Stimulated activated effector memory CD8-positive, alpha-beta T cell treated with anti-CD3 and anti-CD28 coated beads, Interleukin-12 subunit alpha, Interleukin-12 subunit beta, amount 100 ng/mL, for 72 hours (primary cell): Measurements from ENCODE around the gene TTL.
"Not testable (repeated sequence)": the region's sequence is repeated elsewhere in the genome, so short reads cannot be mapped to it uniquely, and the experiment has no call there.

Experiments used
- ATAC-seq: fragments of 150-1000 bp; cut with Tn5 transposase; 2 replicates; pipeline ENCODE4 v1.10.0; 2021
- DNase-seq, 2 donors: peaks; one replicate each; pipeline ENCODE4 v3.0.0; 2021 to 2022; ENCODE audit warnings: low spot score in 2 of 2
- H3K27ac Mint-ChIP-seq: one replicate; pipeline ENCODE4 v1.8.0; 2022; ENCODE audit warnings: mild to moderate bottlenecking, mixed read lengths
- H3K36me3 Mint-ChIP-seq: one replicate; pipeline ENCODE4 v1.8.0; 2022; ENCODE audit warnings: mild to moderate bottlenecking, mixed read lengths
- H3K4me1 Mint-ChIP-seq: one replicate; pipeline ENCODE4 v1.8.0; 2022; ENCODE audit warnings: mixed read lengths
- H3K4me3 Mint-ChIP-seq: one replicate; pipeline ENCODE4 v1.8.0; 2022; ENCODE audit warnings: mild to moderate bottlenecking, mixed read lengths
- H3K9me3 Mint-ChIP-seq: one replicate; pipeline ENCODE4 v1.8.0; 2022; ENCODE audit warnings: mixed read lengths

The TTL gene

DNA sequence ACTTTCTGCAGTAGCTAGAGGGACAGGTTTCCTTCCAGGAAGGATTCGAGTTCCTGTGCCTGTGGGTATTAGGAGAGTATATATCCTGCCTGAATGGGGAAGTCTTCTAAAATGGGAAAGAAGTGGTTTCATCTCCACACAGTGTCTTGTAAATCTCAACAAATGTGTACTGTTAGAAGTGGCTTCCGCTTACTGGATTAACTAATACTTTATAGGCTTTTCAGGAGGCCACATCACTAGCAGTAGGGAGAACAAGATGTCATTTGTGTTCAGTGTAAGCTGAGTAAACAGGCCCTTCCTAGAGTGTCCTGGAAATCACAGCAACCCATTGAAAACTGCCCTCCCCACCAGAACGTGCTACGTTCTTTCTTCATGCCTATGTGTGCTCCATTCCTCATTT is 47.8 kb downstream of the TTL start:
- ATAC-seq: no peak
- H3K36me3 Mint-ChIP-seq: peaks cover 50% of the 10 kb centered on the region
- H3K4me3 Mint-ChIP-seq: no peak overlapping the region
- no peaks in the 10 kb centered on the region for H3K4me1 Mint-ChIP-seq
- no peaks in the 10 kb centered on the region for H3K9me3 Mint-ChIP-seq
- no peak overlapping the region for H3K27ac Mint-ChIP-seq
- DNase-seq: no peak

DNA sequence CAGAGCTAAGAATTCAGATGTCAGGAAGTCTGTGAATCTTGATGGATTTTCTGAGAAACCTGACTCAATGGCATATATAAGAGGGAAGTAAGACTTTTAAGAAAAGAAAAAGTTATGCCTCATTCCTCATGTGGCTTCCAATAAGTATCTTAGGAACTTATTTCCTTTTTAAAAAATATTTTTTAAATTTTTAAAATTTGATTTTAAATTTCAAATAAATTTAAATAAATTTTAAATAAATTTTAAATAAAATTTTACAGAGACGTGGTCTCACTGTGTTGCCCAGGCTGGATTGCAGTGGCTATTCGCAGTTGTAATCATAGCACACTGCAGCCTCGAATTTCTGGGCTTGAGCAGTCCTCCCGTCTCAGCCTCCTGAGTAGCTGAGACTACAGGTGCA is 48.8 kb downstream of the TTL start:
- ATAC-seq: no peak

DNA sequence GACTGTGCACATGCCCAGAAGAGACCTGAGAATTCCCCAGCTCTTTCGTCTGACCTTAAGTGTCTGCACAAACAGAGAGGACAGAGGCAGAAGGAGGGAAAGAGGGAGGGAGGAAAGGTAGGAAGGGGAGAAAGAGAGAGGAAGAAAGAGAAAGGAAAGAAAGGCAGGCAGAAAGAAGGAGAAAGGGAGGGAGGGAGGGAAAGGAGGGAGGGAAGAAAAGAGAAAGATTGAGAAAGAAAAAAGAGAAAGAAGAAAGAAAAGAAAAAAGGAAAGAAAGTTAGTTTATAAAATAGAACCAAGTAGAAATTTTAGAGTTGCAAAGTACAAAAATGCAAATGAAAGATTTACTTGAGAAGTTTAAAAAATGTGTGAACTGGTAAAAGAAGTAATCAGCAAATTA is 52.9 kb downstream of the TTL start:
- Mint-ChIP-seq H3K36me3 (peaks cover 23% of the 10 kb centered on the region), H3K27ac (no peak overlapping the region), H3K4me1 (no peaks in the 10 kb centered on the region), H3K4me3 (no peak overlapping the region), H3K9me3 (no peaks in the 10 kb centered on the region)
- DNase-seq (no peak), ATAC-seq (no peak)

More for the DNA sequence above, 48.8 kb downstream of the TTL start:
- no peak for DNase-seq
- Mint-ChIP-seq H3K4me3 (no peak overlapping the region), H3K9me3 (no peaks in the 10 kb centered on the region), H3K36me3 (peaks cover 50% of the 10 kb centered on the region), H3K4me1 (no peaks in the 10 kb centered on the region), H3K27ac (no peak overlapping the region)

DNA sequence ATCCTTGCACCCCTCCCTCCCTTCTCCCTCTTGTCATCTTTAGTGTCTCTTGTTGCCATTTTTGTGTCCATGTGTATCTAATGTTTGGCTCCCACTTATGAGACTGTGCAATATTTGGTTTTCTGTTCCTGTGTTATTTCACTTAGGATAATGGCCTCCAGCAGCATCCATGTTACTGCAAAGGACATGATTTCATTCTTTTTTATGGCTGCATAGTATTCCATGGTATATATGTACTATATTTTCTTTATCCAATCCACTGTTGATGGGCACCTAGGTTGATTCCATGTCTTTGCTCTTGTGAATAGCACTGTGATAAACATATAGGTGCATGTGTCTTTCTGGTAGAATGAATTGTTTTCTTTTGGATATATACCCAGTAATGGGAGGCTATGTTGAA is 54.7 kb downstream of the TTL start:
- H3K4me1 Mint-ChIP-seq, H3K4me3 Mint-ChIP-seq, DNase-seq, H3K27ac Mint-ChIP-seq, H3K9me3 Mint-ChIP-seq, ATAC-seq: not testable (repeated sequence)
- H3K36me3 Mint-ChIP-seq: peaks cover 15% of the 10 kb centered on the region

DNA sequence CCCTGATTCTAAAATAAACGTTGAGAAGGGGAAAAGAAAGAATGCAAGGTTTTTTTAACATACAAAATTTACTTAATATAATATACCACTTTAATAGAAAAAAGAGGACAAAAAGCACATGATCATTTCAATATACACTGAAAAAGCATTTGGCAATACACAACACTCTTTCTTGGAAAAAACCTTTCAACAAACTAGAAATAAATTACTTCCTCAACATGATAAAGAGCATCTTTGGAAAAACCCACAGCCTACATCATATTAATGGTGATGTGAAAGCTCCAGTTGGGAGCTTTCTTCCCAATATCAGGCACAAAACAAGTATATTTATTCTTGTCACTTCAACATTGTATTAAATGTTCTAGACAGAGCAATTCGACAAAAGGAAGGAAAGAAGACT is 57.4 kb downstream of the TTL start:
- DNase-seq (no peak), ATAC-seq (no peak)
- Mint-ChIP-seq H3K9me3 (no peaks in the 10 kb centered on the region), H3K4me3 (no peak overlapping the region), H3K36me3 (peaks cover 15% of the 10 kb centered on the region), H3K27ac (no peak overlapping the region), H3K4me1 (peaks cover 6% of the 10 kb centered on the region)

DNA sequence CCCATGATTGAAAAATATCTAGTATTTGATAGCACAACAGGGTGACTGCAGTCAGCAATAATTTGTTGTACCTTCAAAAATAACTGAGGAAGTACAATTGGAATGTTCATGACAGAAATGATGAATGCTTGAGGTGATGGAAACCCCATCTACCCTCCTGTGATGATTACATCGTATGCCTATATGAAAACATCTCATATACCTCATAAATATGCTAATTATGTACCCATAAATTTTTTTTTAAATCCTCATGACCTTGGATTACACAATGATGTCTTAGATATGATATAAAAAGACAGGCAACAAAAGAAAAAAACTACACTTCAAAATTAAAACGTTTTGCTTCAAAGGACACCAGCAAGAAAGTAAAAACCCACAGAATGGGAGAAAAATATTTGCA is 59.0 kb downstream of the TTL start:
- no peak for ATAC-seq
- Mint-ChIP-seq H3K4me3 (no peak overlapping the region), H3K4me1 (peaks cover 6% of the 10 kb centered on the region), H3K9me3 (no peaks in the 10 kb centered on the region), H3K36me3 (peaks cover 23% of the 10 kb centered on the region), H3K27ac (no peak overlapping the region)
- no peak for DNase-seq

DNA sequence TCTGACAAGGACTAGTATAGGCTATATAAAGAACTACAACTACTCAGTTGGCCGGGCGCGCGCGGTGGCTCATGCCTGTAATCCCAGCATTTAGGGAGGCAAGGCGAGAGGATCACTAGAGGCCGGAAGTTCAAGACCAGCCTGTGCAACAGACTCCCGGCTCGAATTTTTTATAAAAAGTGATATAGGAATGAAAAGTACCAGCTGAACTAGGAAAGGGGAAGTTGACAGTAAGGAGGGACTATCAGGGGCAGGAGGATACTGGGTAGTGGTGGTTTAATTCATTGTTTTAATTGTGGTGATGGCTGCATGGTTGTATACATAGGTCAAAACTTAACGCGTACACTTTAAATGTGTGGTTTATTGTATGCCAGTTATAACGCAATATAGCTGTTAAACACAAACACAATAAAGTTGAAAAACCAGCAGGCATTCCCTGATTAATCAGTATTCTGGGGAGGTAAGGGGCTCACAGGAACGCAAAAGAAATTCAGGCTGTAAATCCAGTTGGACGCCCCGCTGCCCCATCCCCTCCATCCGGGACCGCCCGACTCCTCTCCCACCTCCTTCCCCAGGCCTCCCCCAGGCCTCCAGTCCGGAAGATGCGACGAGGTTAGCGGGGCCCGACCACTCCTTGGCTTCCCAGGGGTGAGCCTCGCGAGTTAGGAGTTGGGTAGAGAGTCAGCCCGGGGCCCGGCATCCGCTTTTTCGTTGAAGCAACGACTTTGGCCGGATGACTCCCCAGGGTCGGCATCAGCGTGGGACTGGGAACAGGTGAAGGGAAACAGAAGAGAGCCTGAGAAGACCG is 59.6 kb downstream of the TTL start:
- peak in 1 of 2 donors; percentile 63 for DNase-seq
- Mint-ChIP-seq H3K4me1 (peaks cover 6% of the 10 kb centered on the region), H3K9me3 (no peaks in the 10 kb centered on the region), H3K4me3 (no peak overlapping the region), H3K27ac (no peak overlapping the region), H3K36me3 (peaks cover 29% of the 10 kb centered on the region)
- ATAC-seq: peak; percentile 83

DNA sequence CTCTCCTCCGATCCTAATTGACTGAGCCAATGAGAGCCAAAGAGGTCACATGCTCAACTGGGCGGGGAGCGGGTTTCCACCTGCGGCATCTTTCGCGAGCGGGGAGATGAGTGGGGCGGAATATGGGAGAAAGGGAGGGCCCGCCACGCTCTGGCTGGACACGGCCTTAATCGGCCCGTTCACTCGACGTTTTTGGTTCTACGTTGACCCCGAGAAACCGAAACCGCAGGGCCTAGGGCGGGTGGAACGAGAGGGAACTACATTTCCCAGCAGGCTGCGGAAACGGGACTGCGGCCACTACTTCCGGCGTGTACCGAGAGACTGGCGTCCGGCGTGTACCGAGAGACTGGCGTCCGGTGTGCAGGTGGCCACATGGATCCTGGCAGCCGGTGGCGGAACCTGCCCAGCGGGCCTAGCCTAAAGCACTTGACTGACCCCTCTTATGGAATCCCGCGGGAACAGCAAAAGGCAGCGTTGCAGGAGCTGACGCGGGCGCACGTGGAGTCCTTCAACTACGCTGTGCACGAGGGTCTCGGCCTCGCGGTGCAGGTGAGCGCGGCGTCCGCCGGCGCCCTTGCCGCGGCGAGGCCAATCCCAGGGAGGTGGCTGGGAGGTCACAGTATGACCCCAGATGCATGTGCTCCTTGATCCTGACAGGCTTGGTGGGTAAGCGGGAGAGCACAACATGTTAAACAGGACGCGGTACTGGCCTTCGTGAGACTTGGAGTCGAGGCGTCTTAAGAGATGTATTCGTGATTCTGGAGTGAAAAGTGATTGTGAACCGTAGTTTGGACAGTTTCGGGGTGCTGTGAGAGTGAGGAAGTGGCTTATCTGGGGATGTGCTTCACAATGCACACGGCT is 60.4 kb downstream of the TTL start, which contains the start of gene POLR1B:
Gene POLR1B, plus strand, starts transcription at position 343 of the 861 bp plus-strand sequence. Its CDS starts 30 bp downstream, at position 373.
- H3K4me3 Mint-ChIP-seq: no peak within 1 kb of the TSS
- no peaks in the 10 kb centered on the region for H3K9me3 Mint-ChIP-seq
- H3K36me3 Mint-ChIP-seq: peaks cover 38% of the 10 kb centered on the region
- H3K27ac Mint-ChIP-seq: no peak within 1 kb of the TSS
- DNase-seq (peak; percentile 68 to 94), ATAC-seq (peak; percentile 89)
- H3K4me1 Mint-ChIP-seq: peaks cover 9% of the 10 kb centered on the region

DNA sequence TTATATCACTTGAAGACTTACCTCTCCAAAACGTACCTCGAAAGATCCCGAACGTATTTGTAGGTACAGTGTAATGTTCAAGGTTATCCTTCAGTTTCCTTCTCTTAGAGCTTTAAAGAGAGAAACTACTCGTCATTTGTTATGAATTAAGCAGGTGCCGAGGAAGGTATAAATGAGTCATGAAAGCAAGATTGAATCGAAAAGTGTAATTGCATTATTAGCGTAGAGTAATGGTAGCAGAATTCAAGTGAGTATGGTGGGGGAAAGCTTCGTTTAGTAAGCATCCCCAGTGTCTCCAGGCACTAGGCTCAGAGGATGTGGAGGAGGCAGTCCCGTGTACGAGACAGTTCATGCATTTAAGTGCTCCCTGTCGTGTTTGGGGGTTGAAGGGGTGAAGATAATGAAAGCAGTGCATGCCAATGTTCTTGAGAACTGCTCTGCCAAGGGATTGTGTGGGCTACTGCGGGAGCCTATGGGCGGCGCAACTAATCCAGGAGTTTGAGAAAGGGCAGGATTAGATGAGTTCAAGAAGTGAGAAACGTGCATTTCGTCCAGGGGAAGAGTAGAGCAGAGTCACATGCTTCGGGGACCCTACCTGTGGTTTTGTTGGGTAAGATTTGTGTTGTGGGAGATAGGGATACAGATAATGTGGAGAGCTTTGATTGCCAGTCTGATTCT is 61.2 kb downstream of the TTL start:
- no peaks in the 10 kb centered on the region for H3K9me3 Mint-ChIP-seq
- H3K27ac Mint-ChIP-seq: no peak overlapping the region
- no peak for DNase-seq
- H3K36me3 Mint-ChIP-seq: peaks cover 45% of the 10 kb centered on the region
- no peak overlapping the region for H3K4me3 Mint-ChIP-seq
- peak; percentile 20 for ATAC-seq
- peaks cover 12% of the 10 kb centered on the region for H3K4me1 Mint-ChIP-seq

DNA sequence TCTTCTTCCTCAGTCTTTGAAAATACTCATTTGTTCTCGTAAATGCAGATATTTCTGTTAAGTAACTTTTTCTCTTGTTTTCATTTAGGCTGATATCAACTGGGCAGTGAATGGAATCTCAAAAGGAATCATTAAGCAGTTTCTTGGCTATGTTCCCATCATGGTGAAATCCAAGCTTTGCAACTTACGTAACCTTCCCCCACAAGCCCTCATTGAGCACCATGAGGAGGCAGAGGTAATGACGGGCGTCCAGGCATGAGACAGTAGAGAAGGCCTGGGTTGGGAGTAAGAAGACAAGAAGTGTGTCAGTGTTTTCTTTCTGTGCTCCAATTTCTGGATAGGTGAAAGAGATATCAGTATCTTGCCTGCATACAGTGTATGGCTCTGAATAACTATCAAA is 65.4 kb downstream of the TTL start:
- Mint-ChIP-seq H3K4me1 (peaks cover 12% of the 10 kb centered on the region), H3K27ac (no peak overlapping the region), H3K36me3 (peaks cover 74% of the 10 kb centered on the region), H3K4me3 (no peak overlapping the region), H3K9me3 (no peaks in the 10 kb centered on the region)
- DNase-seq: no peak
- ATAC-seq: no peak

DNA sequence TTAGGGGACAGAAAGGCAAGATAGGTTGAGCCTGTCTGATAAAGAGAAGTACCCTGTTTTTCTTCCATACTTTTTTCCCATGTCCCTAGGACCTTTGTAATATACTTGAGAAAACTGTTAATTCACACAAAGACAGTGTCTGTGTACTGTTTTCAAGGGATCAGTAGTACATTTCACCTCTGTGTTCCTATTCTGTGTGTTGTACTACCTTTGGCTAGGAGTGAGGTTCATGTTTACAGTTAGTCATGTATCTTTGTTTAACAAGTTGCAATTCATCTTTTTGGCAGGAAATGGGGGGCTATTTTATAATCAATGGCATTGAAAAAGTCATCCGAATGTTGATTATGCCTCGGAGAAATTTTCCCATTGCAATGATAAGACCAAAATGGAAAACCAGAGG is 67.0 kb downstream of the TTL start:
- DNase-seq (no peak), ATAC-seq (no peak)
- Mint-ChIP-seq H3K4me1 (peaks cover 12% of the 10 kb centered on the region), H3K36me3 (peaks cover 89% of the 10 kb centered on the region), H3K4me3 (no peak overlapping the region), H3K9me3 (no peaks in the 10 kb centered on the region), H3K27ac (no peak overlapping the region)

DNA sequence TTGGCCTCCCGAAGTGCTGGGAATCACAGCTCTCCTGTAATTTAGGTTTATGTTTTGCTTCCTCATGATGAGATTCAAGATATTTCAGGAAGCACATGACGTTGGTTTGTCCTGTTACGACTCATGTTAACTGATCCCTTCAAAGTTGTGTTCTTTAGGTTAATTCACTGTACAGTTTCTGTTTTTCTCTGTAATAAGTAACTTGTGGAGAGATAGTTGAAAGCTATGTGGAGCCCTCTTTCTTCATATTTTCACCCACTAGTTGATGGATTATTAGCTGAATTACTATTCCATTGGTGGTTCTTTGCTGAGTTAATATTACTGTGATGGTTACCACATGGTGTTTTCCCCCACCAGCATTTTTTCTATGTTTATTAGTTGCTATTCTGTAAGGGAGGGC is 84.1 kb downstream of the TTL start:
- no peak for DNase-seq
- Mint-ChIP-seq H3K27ac (peak overlapping the region; percentile 43), H3K4me3 (no peak overlapping the region), H3K9me3 (no peaks in the 10 kb centered on the region), H3K36me3 (peaks cover 99% of the 10 kb centered on the region), H3K4me1 (peaks cover 6% of the 10 kb centered on the region)
- no peak for ATAC-seq

DNA sequence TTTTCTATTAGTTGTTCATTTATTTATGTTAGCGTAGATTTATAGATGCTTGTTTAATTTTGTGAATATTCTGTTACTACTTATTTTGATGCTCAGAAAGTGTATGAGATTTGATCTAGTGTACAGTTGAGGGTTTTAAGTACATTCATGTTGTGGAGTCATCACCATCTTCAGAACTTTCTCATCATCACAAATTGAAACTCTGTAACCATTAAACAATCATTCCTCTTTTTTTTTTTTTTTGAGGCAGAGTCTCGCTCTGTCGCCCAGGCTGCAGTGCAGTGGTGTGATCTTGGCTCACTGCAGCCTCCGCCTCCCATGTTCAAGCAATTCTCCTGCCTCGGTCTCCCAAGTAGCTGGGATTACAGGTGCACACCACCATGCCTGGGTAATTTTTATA is 84.6 kb downstream of the TTL start:
- Mint-ChIP-seq H3K36me3 (peaks cover 99% of the 10 kb centered on the region), H3K27ac (peak overlapping the region; percentile 43)
- H3K4me1 Mint-ChIP-seq, ATAC-seq, DNase-seq, H3K4me3 Mint-ChIP-seq, H3K9me3 Mint-ChIP-seq: not testable (repeated sequence)

DNA sequence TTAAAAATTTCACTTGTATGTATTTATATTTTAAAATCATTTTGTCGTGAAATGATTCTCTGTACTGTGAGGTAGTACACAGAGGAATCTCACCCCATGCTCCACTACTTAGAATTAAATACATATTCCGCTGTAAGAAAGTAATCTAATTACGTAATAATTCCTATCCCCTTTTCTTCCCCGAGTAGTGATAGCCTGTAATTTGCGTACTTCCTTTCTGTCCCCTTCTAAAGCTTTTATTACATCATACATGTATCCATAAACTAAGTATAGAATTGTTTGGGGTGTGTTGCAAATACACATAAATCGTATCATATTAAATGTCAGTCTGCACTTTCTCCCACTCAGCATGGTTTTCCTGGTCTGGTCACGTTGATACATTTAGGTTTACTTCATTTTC is 90.0 kb downstream of the TTL start:
- Mint-ChIP-seq H3K4me1 (no peaks in the 10 kb centered on the region), H3K9me3 (no peaks in the 10 kb centered on the region), H3K36me3 (peaks cover 99% of the 10 kb centered on the region), H3K4me3 (no peak overlapping the region), H3K27ac (no peak overlapping the region)
- DNase-seq (no peak), ATAC-seq (no peak)

DNA sequence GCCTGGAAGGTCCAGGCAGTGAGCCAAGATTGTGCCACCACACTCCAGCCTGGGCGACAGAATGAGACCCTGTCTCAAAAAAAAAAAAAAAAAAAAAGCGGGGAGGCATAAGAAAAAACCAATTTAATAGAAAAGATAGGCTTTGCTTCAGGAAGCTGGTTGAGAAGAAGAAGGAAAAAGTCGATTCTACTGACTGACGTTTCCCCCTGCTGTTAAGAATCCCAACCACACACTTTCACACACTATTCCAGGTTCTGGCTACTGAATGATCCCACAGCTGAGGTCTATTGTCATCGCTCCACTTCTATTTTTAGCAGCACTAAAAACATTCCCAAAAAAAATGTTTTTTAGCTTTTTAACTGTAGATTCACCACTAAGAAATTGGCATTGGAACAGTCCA is 95.8 kb downstream of the TTL start:
- Mint-ChIP-seq H3K4me1 (peaks cover 3% of the 10 kb centered on the region), H3K36me3 (peaks cover 48% of the 10 kb centered on the region), H3K9me3 (no peaks in the 10 kb centered on the region), H3K27ac (no peak overlapping the region), H3K4me3 (no peak overlapping the region)
- ATAC-seq (no peak), DNase-seq (no peak)
